Ectodermal cell (in vitro differentiated cells): ENCODE results near the gene TAX1BP1.

Experiments used
- H3K27ac ChIP-seq: 2 replicates; pipeline ENCODE4 v1.7.0; 2013; ENCODE audit warnings: mild to moderate bottlenecking, low read depth, low read length; ENCODE audit not compliant: insufficient read depth, poor library complexity, severe bottlenecking
- H3K27me3 ChIP-seq: 2 replicates; pipeline ENCODE4 v1.7.0; 2013; ENCODE audit warnings: mild to moderate bottlenecking, low read length; ENCODE audit not compliant: insufficient read depth, control insufficient read depth, poor library complexity, severe bottlenecking
- H3K36me3 ChIP-seq: one replicate; pipeline ENCODE4 v1.7.0; 2013; ENCODE audit warnings: low read length; ENCODE audit not compliant: control insufficient read depth, insufficient read depth
- H3K4me1 ChIP-seq: one replicate; pipeline ENCODE4 v1.7.0; 2013; ENCODE audit warnings: low read length; ENCODE audit not compliant: control insufficient read depth, insufficient read depth
- H3K4me3 ChIP-seq: 2 replicates; pipeline ENCODE4 v1.7.0; 2013; ENCODE audit warnings: low read depth, low read length, control low read depth; ENCODE audit not compliant: insufficient read depth
- H3K9me3 ChIP-seq: 2 replicates; pipeline ENCODE4 v1.7.0; 2013; ENCODE audit warnings: mild to moderate bottlenecking, low read length, moderate library complexity; ENCODE audit not compliant: control insufficient read depth
- WGBS, 2 experiments: methylation state at CpG; one replicate each; pipeline ENCODE4 v1.1.7; 2013; ENCODE audit warnings: missing lambda C conversion rate in 2 of 2; 5-methylcytosine and 5-hydroxymethylcytosine counted together

Gene TAX1BP1

GRCh38 chr7:27804139-27804538 lies 64.2 kb downstream of the TAX1BP1 start:
- H3K4me3 ChIP-seq: no peak overlapping the region
- H3K36me3 ChIP-seq: no peaks in the 10 kb centered on the region
- H3K9me3 ChIP-seq: no peaks in the 10 kb centered on the region
- WGBS, 2 experiments: 93 to 96% methylated on average over 2 to 3 of the region's 3 CpGs
- H3K27me3 ChIP-seq: no peaks in the 10 kb centered on the region
- H3K27ac ChIP-seq: no peak overlapping the region
- no peaks in the 10 kb centered on the region for H3K4me1 ChIP-seq

DNA sequence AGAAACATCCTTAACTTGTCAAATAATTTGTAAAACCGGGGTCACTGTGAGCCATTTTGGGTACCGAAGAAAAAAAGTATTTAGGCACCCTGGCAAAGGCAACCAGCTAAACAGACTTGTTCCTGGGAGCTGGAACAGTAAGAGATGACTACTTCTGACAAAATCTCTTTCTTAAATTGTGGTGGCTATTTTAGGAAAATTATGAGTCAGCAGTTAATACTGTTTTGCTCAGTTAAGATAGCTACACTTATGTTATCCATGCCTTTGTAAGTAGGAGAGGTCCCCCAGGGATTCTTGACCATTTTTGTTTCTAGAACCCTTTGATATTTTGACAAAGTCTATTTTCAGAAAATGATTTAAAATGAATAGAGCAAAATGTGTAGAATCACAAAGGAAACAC lies 68.7 kb downstream of the TAX1BP1 start:
- Histone ChIP-seq H3K4me1 (no peaks in the 10 kb centered on the region), H3K4me3 (no peak overlapping the region), H3K9me3 (no peaks in the 10 kb centered on the region), H3K27ac (no peak overlapping the region), H3K27me3 (no peaks in the 10 kb centered on the region), H3K36me3 (no peaks in the 10 kb centered on the region)
- WGBS, 2 experiments: 96 to 99% methylated on average over 2 of the region's 2 CpGs

- H3K4me1 ChIP-seq: no peaks in the 10 kb centered on the region
- H3K36me3 ChIP-seq: no peaks in the 10 kb centered on the region
- WGBS, 2 experiments: 82 to 88% methylated on average over 4 of the region's 4 CpGs
- no peak overlapping the region for H3K27ac ChIP-seq
- H3K4me3 ChIP-seq: no peak overlapping the region
- no peaks in the 10 kb centered on the region for H3K27me3 ChIP-seq
- H3K9me3 ChIP-seq: no peaks in the 10 kb centered on the region
These were observed 70.2 kb downstream of the TAX1BP1 start for GRCh38 chr7:27810186-27810585.

DNA sequence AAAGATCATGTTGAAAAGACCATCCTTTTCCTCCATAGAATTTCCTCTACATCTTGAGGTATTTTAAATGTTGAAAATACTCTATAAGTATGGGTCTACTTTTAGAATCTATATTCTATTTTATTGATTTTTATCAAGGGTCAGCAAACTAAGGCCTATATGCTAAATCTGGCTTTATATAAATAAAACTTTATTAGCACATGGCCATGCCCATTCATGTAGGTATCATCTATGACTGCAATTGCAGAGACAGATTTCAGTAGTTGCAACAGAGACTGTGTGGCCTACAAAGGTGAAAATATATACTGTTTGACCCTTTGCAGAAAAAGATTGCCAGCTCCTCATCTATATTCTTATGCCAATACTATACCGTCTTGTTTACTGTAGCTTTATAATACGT lies 72.7 kb downstream of the TAX1BP1 start:
- Histone ChIP-seq H3K4me1 (no peaks in the 10 kb centered on the region), H3K27me3 (no peaks in the 10 kb centered on the region), H3K4me3 (no peak overlapping the region), H3K27ac (no peak overlapping the region), H3K36me3 (no peaks in the 10 kb centered on the region), H3K9me3 (no peaks in the 10 kb centered on the region)
- 91 to 100% methylated on average over 2 of the region's 2 CpGs for WGBS, 2 experiments

GRCh38 chr7:27822245-27822644 lies 82.3 kb downstream of the TAX1BP1 start:
- 67 to 95% methylated on average over 2 of the region's 2 CpGs for WGBS, 2 experiments
- no peak overlapping the region for H3K27ac ChIP-seq

GRCh38 chr7:27825891-27826290 lies 85.9 kb downstream of the TAX1BP1 start:
- Histone ChIP-seq H3K27me3 (no peaks in the 10 kb centered on the region), H3K4me3 (no peak overlapping the region), H3K36me3 (no peaks in the 10 kb centered on the region), H3K9me3 (no peaks in the 10 kb centered on the region), H3K4me1 (no peaks in the 10 kb centered on the region), H3K27ac (no peak overlapping the region)
- 100% methylated on average over 1 to 2 of the region's 2 CpGs for WGBS, 2 experiments

More at GRCh38 chr7:27822245-27822644, 82.3 kb downstream of the TAX1BP1 start:
- Histone ChIP-seq H3K9me3 (no peaks in the 10 kb centered on the region), H3K4me3 (no peak overlapping the region), H3K4me1 (no peaks in the 10 kb centered on the region), H3K27me3 (no peaks in the 10 kb centered on the region), H3K36me3 (no peaks in the 10 kb centered on the region)

- H3K4me1 ChIP-seq: no peaks in the 10 kb centered on the region
- no peaks in the 10 kb centered on the region for H3K27me3 ChIP-seq
- H3K36me3 ChIP-seq: no peaks in the 10 kb centered on the region
- 92 to 94% methylated on average over 5 of the region's 5 CpGs for WGBS, 2 experiments
- no peak overlapping the region for H3K4me3 ChIP-seq
- H3K27ac ChIP-seq: no peak overlapping the region
- no peaks in the 10 kb centered on the region for H3K9me3 ChIP-seq
These were observed 86.4 kb downstream of the TAX1BP1 start for GRCh38 chr7:27826357-27826756.

DNA sequence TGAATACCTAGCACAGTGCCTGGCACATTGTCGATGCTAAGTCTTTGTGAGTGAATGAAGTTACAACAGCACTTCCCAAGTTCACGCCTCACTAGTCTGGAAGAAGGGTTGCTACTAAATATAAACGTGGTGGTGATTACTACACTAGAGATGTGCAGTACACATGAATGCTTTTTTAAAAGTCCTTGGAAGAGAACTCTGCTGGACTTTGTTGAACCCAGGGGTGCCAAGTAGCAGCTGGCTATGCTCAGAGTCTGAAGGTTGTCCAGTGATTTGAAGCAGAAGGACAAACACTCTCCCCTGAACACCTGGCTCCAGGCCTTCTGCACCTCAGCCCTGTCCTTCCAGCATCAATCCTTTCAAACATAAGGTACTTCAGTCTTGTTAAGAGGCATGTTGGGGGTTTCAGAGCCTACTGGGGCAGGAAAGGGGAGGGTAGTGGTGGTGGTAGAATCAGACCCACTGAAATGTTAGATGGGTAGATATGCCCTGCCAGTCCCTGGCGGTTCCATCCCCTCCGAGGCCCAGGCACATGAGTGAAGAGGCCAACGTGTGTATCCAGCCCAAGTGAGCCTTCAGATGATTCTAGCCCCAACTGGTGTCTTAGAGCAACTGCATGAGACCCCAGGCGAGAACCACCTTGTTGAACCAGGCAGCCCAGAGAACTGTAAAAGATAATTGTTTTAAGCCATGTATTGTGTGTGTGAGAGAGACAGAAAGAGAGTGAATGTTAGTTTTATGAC lies 94.4 kb downstream of the TAX1BP1 start:
- H3K4me3 ChIP-seq: no peak overlapping the region
- H3K9me3 ChIP-seq: no peaks in the 10 kb centered on the region
- no peaks in the 10 kb centered on the region for H3K27me3 ChIP-seq
- no peaks in the 10 kb centered on the region for H3K4me1 ChIP-seq
- WGBS, 2 experiments: 86 to 92% methylated on average over 7 of the region's 7 CpGs
- H3K27ac ChIP-seq: no peak overlapping the region
- no peaks in the 10 kb centered on the region for H3K36me3 ChIP-seq

- H3K4me1 ChIP-seq: no peaks in the 10 kb centered on the region
- no peak overlapping the region for H3K27ac ChIP-seq
- WGBS, 2 experiments: 91 to 94% methylated on average over 6 to 7 of the region's 7 CpGs
- H3K9me3 ChIP-seq: no peaks in the 10 kb centered on the region
- no peak overlapping the region for H3K4me3 ChIP-seq
- H3K36me3 ChIP-seq: no peaks in the 10 kb centered on the region
- no peaks in the 10 kb centered on the region for H3K27me3 ChIP-seq
These were observed 95.4 kb downstream of the TAX1BP1 start for GRCh38 chr7:27835376-27835775.

GRCh38 chr7:27836536-27836935 lies 96.6 kb downstream of the TAX1BP1 start:
- WGBS, 2 experiments: 97 to 100% methylated on average over 2 of the region's 2 CpGs
- no peaks in the 10 kb centered on the region for H3K9me3 ChIP-seq
- H3K36me3 ChIP-seq: no peaks in the 10 kb centered on the region
- no peaks in the 10 kb centered on the region for H3K27me3 ChIP-seq
- H3K27ac ChIP-seq: no peak overlapping the region
- no peak overlapping the region for H3K4me3 ChIP-seq
- peaks cover 5% of the 10 kb centered on the region for H3K4me1 ChIP-seq
